ENCODE results near the gene SUN3. TPM values are rescaled to one million over a fixed set of nuclear protein-coding genes. Genes with fewer than 3 reads are reported as not detected.

SUN3 gene, protein sequence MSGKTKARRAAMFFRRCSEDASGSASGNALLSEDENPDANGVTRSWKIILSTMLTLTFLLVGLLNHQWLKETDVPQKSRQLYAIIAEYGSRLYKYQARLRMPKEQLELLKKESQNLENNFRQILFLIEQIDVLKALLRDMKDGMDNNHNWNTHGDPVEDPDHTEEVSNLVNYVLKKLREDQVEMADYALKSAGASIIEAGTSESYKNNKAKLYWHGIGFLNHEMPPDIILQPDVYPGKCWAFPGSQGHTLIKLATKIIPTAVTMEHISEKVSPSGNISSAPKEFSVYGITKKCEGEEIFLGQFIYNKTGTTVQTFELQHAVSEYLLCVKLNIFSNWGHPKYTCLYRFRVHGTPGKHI
- total RNA-seq (2021) (not detected in 3 replicates), Bru-seq, nascent RNA (percentile 14 among the genes with signal in this experiment)
- long read RNA-seq, experiment 1, partial matches to known transcripts = 0 of 1 reads
- long read RNA-seq, experiment 1, other reads (novel, unspliced or antisense) = 1 of 1 reads
- long read RNA-seq, experiment 2 = 0 reads
- long read RNA-seq, experiment 3 = 0 reads

DNA sequence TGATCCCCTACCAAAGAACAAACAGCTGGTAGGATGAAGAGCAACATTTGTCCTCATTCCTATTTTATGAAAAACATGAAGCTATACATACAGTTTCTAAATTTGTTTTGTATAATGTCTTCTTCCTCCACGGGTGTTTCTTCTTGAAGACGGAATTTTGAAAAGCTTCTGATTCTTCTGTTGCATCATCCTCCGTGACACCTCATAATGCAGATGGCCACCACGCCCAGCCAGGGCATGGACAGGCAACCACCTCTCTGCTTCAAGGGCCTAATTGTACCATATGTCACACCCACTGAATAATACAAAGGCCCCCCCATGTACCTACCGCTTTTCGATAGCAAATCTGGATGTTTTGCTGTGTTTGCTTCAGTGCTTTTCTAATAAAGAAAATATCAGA is at the start of gene SUN3:
SUN3 (minus strand) TSS at position 170 of the 400 bp plus-strand sequence; CDS start at position 1, 169 bp downstream.
- no peaks in the 10 kb centered on the region for H3K36me3 Mint-ChIP-seq
- peaks cover 15% of the 10 kb centered on the region for H3K27me3 Mint-ChIP-seq (ENCODE audit: low read depth)
- ATAC-seq = no peak
- CTCF ChIA-PET = no interaction called here
- no peaks in the 10 kb centered on the region for H3K4me1 Mint-ChIP-seq
- POLR2A ChIA-PET = interaction anchor here (0.6 kb wide), 1 partner anchor 37 kb away, joined by 3 read pairs; no protein-coding TSS in a partner anchor
- no peak within 1 kb of the TSS for H3K27ac Mint-ChIP-seq
- H3K9me3 Mint-ChIP-seq = peaks cover 6% of the 10 kb centered on the region
- DNase-seq (ENCODE audit: low spot score) = no peak
- H3K4me3 Mint-ChIP-seq = no peak within 1 kb of the TSS
- TF ChIP-seq, protein P1, sequence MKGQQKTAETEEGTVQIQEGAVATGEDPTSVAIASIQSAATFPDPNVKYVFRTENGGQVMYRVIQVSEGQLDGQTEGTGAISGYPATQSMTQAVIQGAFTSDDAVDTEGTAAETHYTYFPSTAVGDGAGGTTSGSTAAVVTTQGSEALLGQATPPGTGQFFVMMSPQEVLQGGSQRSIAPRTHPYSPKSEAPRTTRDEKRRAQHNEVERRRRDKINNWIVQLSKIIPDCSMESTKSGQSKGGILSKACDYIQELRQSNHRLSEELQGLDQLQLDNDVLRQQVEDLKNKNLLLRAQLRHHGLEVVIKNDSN (CRISPR knock-in tag; IDR thresholded peaks at IDR 0.05) = no peak
- TF ChIP-seq SMAD4 (CRISPR knock-in tag; IDR thresholded peaks at IDR 0.05) (no peak), ZNF219 (CRISPR knock-in tag; IDR thresholded peaks at IDR 0.05; ENCODE audit: borderline replicate concordance) (no peak), PRRX2 (CRISPR knock-in tag; IDR thresholded peaks at IDR 0.05) (no peak), TCF7 (CRISPR knock-in tag; IDR thresholded peaks at IDR 0.05; ENCODE audit: low read depth) (no peak), SP1 (CRISPR knock-in tag; conservative IDR thresholded peaks at IDR 0.05) (no peak), GTF2I (CRISPR knock-in tag; conservative IDR thresholded peaks at IDR 0.05) (no peak), GRHL2 (CRISPR knock-in tag; IDR thresholded peaks at IDR 0.05; ENCODE audit: insufficient replicate concordance, severe bottlenecking) (no peak), NFATC4 (CRISPR knock-in tag; IDR thresholded peaks at IDR 0.05) (no peak), JAZF1 (CRISPR knock-in tag; IDR thresholded peaks at IDR 0.05) (no peak)
- TF ChIP-seq, protein P2, sequence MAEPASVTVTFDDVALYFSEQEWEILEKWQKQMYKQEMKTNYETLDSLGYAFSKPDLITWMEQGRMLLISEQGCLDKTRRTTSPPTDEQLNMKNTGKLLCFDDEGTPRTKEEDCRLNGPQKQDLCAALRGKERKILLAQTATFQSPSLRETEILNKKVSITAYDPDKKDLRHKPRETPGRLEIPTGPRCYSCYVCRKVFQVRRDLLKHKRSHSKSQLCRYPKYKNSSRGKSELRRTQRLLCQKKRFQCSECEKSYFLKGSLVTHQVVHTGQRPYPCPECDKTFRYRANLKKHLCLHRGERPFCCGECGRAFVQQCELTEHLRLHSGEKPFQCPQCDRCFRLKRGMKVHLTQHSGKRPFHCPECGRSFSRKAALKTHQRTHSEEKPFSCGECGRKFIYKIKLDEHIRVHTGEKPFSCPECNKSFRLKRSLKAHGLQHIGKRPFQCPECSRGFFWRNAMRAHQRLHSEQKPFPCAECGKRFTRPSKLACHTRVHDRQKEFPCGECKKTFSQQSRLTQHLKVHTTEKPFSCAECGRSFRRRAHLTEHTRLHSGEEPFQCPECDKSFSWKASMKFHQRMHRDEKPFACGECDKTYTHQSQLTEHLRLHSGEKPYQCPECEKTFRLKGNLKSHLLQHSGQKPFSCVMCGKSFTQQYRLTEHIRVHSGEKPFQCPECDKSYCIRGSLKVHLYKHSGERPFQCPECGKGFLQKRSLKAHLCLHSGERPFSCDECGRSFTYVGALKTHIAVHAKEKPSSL (CRISPR knock-in tag; conservative IDR thresholded peaks at IDR 0.05) = no peak
- TF ChIP-seq, protein P3, sequence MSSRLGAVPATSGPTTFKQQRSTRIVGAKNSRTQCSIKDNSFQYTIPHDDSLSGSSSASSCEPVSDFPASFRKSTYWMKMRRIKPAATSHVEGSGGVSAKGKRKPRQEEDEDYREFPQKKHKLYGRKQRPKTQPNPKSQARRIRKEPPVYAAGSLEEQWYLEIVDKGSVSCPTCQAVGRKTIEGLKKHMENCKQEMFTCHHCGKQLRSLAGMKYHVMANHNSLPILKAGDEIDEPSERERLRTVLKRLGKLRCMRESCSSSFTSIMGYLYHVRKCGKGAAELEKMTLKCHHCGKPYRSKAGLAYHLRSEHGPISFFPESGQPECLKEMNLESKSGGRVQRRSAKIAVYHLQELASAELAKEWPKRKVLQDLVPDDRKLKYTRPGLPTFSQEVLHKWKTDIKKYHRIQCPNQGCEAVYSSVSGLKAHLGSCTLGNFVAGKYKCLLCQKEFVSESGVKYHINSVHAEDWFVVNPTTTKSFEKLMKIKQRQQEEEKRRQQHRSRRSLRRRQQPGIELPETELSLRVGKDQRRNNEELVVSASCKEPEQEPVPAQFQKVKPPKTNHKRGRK (CRISPR knock-in tag; IDR thresholded peaks at IDR 0.05; ENCODE audit: borderline replicate concordance) = no peak
- TF ChIP-seq, protein P4, sequence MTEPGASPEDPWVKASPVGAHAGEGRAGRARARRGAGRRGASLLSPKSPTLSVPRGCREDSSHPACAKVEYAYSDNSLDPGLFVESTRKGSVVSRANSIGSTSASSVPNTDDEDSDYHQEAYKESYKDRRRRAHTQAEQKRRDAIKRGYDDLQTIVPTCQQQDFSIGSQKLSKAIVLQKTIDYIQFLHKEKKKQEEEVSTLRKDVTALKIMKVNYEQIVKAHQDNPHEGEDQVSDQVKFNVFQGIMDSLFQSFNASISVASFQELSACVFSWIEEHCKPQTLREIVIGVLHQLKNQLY (CRISPR knock-in tag; IDR thresholded peaks at IDR 0.05) = no peak
- TF ChIP-seq, protein P5, sequence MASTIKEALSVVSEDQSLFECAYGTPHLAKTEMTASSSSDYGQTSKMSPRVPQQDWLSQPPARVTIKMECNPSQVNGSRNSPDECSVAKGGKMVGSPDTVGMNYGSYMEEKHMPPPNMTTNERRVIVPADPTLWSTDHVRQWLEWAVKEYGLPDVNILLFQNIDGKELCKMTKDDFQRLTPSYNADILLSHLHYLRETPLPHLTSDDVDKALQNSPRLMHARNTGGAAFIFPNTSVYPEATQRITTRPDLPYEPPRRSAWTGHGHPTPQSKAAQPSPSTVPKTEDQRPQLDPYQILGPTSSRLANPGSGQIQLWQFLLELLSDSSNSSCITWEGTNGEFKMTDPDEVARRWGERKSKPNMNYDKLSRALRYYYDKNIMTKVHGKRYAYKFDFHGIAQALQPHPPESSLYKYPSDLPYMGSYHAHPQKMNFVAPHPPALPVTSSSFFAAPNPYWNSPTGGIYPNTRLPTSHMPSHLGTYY (CRISPR knock-in tag; IDR thresholded peaks at IDR 0.05) = no peak
- TF ChIP-seq, protein P6, sequence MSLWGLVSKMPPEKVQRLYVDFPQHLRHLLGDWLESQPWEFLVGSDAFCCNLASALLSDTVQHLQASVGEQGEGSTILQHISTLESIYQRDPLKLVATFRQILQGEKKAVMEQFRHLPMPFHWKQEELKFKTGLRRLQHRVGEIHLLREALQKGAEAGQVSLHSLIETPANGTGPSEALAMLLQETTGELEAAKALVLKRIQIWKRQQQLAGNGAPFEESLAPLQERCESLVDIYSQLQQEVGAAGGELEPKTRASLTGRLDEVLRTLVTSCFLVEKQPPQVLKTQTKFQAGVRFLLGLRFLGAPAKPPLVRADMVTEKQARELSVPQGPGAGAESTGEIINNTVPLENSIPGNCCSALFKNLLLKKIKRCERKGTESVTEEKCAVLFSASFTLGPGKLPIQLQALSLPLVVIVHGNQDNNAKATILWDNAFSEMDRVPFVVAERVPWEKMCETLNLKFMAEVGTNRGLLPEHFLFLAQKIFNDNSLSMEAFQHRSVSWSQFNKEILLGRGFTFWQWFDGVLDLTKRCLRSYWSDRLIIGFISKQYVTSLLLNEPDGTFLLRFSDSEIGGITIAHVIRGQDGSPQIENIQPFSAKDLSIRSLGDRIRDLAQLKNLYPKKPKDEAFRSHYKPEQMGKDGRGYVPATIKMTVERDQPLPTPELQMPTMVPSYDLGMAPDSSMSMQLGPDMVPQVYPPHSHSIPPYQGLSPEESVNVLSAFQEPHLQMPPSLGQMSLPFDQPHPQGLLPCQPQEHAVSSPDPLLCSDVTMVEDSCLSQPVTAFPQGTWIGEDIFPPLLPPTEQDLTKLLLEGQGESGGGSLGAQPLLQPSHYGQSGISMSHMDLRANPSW (CRISPR knock-in tag; conservative IDR thresholded peaks at IDR 0.05; ENCODE audit: low read depth) = no peak
